LNCAP (cell line): ENCODE results near the gene VIPAS39.

Experiments used
- CTCF ChIP-seq: fragments of 450-650 bp; IDR thresholded peaks from 2 replicates; pipeline ENCODE4 v1.5.1; 2017; ENCODE audit warnings: mild to moderate bottlenecking

The VIPAS39 gene

DNA sequence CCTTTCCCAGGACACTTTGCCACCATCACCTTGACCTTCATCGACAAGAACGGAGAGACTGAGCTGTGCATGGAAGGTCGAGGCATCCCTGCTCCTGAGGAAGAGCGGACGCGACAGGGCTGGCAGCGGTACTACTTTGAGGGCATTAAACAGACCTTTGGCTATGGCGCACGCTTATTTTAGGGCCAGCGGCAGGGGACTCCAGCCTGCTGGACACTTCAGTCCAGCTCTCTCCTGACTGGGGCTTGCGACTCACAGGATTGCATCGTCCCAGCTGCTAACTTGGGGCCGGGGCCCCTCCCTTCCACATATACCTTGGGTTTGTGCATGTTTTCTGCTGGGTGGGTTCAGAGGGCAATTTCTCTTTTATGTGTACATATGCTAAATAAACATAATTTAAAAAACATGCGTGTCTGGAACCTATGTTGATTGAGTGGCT is 11.7 kb upstream of the VIPAS39 start:
- no peak for TF ChIP-seq CTCF

GRCh38 chr14:77467801-77468200 is 10.4 kb upstream of the VIPAS39 start:
- no peak for TF ChIP-seq CTCF

DNA sequence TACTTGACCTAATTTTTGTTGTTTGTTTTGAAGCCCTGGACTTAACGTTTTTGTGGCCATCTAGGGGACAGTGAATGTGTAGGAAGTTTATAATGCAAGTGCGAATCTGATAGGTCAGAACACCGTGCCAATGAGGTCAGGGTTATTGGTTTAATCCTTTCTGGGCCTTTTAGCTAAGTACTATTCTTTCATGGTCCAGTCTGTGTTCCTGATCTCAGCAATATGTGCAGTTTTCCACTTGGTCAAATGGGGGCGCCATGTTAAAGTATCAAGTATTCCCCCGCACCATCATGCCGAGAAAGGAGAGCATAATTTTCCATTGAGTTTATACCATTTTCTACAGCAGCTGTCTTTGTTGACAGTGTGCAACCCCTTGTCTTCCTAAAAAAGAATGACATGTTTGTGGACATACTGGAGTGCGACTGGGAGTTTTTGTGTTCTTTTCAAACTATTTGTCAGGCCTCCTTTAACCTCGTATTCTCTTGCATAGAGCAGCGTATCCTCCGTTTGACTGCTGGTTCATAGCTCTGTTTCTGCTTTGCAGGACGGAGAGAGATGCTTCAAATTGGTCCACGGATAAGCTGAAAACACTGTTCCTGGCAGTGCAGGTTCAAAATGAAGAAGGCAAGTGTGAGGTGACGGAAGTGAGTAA is 1.8 kb upstream of the VIPAS39 start:
- peak; percentile 74 for TF ChIP-seq CTCF

DNA sequence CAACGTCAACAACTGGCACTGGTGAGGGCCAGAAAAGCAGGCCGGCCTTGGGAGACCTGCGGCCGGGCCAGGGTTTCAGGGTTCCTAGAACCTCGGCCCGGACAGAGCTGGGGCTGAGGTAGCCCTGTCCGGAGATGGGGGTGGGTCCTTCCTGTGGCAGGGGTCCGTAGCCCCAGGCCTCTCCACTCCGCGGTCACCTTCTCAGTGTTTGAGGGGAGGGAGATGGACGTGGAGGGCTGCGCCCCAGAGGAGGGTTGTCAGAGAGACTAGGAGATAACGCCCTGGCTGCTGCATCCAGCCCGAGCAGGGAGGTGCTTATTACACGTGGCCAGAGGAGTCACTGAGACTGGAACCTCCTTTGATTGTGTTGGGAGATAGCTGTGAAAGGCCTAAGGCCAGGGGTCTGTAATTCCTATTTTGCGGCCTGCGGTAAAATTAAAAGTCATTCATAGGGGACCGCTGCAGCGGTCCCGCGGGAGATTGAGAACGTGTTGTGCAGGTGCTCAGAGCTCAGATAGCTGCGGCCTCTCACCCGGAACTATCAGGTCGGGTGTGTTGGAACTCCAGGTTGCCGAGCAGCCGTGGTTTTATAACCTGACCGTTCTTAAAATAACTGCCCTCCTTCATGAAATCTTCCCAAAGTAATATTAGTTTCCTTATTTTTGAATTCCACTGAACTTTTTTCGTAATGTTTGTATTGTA is 999 bp upstream of the VIPAS39 start:
- no peak for TF ChIP-seq CTCF

- TF ChIP-seq CTCF = no peak
Observed at GRCh38 chr14:77457115-77457521, 283 bp downstream of the VIPAS39 start.

GRCh38 chr14:77455966-77456640 is 1.3 kb downstream of the VIPAS39 start:
- no peak for TF ChIP-seq CTCF

DNA sequence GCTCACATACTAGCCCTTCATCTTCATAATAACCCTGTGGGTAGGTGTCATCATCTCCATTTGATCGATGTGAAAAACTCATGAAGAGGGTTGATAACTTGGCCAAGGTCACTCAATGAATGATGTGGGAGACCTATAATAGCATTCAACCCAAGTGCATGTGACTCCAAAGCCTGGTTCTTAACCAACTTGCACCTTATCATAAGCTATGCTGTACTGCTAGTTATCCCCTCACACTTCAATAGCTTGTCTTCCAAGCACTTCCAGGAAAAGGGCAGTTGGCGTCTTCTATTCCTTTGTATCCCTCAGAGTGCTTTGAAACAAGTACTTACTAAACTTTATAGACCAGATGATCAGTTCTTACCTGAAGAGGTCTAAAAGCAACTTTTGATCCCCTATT is 15.2 kb downstream of the VIPAS39 start:
- no peak for TF ChIP-seq CTCF
